ENCODE measurements around the gene TET3. TPM values are rescaled to one million over a fixed set of nuclear protein-coding genes. Genes with fewer than 3 reads are reported as not detected.

TET3 gene
- total RNA-seq, 1 donor from 2014 or later: 34.6 TPM

DNA sequence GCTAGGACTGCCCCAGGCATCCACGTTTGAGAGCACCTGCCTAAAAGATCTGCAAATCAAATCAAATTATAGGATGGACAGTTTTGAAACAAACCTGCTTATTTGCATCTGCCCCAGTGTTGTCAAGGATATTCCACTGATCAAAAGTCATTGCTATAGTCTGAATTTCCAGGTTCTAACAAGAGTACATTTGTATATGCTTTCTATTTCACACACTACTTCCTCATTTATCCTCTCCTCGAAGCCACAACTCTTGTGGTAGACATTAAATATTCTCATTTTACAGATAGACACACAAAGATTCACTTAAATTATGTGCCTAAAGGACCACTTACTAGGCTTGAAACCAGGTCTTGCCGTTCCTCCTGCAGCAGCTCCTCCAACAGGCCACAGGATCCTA lies 11.9 kb upstream of the TET3 start:
- no peak overlapping the region for H3K27ac Mint-ChIP-seq
- peaks cover 12% of the 10 kb centered on the region for H3K4me1 Mint-ChIP-seq (ENCODE audit: unreplicated experiment)
- peaks cover 14% of the 10 kb centered on the region for H3K27me3 Mint-ChIP-seq
- TF ChIP-seq, protein P1, sequence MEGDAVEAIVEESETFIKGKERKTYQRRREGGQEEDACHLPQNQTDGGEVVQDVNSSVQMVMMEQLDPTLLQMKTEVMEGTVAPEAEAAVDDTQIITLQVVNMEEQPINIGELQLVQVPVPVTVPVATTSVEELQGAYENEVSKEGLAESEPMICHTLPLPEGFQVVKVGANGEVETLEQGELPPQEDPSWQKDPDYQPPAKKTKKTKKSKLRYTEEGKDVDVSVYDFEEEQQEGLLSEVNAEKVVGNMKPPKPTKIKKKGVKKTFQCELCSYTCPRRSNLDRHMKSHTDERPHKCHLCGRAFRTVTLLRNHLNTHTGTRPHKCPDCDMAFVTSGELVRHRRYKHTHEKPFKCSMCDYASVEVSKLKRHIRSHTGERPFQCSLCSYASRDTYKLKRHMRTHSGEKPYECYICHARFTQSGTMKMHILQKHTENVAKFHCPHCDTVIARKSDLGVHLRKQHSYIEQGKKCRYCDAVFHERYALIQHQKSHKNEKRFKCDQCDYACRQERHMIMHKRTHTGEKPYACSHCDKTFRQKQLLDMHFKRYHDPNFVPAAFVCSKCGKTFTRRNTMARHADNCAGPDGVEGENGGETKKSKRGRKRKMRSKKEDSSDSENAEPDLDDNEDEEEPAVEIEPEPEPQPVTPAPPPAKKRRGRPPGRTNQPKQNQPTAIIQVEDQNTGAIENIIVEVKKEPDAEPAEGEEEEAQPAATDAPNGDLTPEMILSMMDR (conservative IDR thresholded peaks at IDR 0.05): no peak
- no peak overlapping the region for H3K4me3 Mint-ChIP-seq
- H3K9me3 Mint-ChIP-seq: no peaks in the 10 kb centered on the region
- DNase-seq (ENCODE audit: extremely low spot score, unreplicated experiment): no peak
- no peaks in the 10 kb centered on the region for H3K36me3 Mint-ChIP-seq

DNA sequence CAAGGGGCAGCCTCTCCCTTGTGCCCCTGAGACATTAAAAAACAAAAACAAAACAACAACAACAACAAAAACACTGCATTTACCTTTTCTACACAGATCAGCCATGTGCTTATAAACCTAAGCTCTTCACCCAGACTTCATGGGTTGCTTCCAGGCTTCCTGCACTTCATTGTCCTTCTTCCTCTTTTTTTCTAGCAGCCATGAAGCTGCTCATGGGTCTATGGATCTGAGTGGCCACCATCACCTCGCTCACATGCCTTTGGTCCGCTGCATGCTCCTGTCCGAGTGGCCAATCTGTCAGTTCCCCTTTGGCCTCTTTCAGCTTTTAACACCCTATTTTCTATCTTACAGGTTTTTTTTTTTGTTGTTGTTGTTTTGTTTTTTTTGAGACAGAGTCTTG lies 9.0 kb upstream of the TET3 start:
- H3K4me1 Mint-ChIP-seq (ENCODE audit: unreplicated experiment): peaks cover 21% of the 10 kb centered on the region
- no peaks in the 10 kb centered on the region for H3K9me3 Mint-ChIP-seq
- no peaks in the 10 kb centered on the region for H3K36me3 Mint-ChIP-seq
- DNase-seq (ENCODE audit: extremely low spot score, unreplicated experiment): no peak
- H3K27me3 Mint-ChIP-seq: peaks cover 34% of the 10 kb centered on the region
- H3K4me3 Mint-ChIP-seq: no peak overlapping the region
- no peak overlapping the region for H3K27ac Mint-ChIP-seq
- TF ChIP-seq, protein P1 (conservative IDR thresholded peaks at IDR 0.05): no peak

DNA sequence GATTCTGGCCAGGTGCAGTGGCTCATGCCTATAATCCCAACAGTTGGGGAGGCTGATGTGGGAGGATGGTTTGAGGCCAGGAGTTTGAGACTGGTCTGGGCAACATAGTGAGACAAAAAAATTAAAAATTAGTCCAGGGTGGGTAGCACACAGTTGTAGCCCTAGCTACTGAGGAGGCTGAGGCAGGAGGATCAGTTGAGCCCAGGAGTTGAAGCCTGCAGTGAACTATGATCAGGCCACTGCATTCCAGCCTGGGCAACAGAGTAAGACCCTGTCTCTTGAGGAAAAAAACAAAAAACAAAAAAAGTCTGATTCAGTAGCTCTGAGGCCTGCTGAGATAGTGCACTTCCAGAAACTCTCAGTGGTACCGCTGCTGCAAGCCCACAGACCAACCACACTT lies 7.9 kb upstream of the TET3 start:
- peak overlapping the region; percentile 29 for H3K4me3 Mint-ChIP-seq
- H3K27ac Mint-ChIP-seq: no peak overlapping the region
- TF ChIP-seq, protein P1 (conservative IDR thresholded peaks at IDR 0.05): no peak
- no peak for DNase-seq (ENCODE audit: extremely low spot score, unreplicated experiment)
- H3K9me3 Mint-ChIP-seq: no peaks in the 10 kb centered on the region
- H3K27me3 Mint-ChIP-seq: peaks cover 44% of the 10 kb centered on the region
- no peaks in the 10 kb centered on the region for H3K36me3 Mint-ChIP-seq
- H3K4me1 Mint-ChIP-seq (ENCODE audit: unreplicated experiment): peaks cover 26% of the 10 kb centered on the region

DNA sequence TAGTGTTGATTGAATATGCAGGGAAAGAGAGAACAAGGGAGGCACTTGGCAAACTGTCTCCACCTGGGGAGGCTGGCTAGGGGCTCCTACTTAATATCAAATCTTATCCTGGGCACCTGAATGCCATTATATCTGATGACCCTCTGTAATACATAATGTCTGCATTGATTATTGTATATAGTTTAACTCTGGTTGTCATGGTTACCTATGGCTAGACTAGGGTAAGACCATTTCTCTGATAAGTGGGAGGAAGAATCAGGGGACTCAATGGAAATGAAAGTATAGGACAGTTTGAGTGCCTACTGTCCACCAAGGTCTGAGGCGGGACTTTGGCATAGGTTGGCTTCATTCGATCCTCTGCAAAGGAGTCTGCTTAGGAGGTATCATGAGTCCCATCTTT lies 7.2 kb upstream of the TET3 start:
- no peak overlapping the region for H3K27ac Mint-ChIP-seq
- H3K4me3 Mint-ChIP-seq: no peak overlapping the region
- no peaks in the 10 kb centered on the region for H3K9me3 Mint-ChIP-seq
- TF ChIP-seq, protein P1 (conservative IDR thresholded peaks at IDR 0.05): no peak
- peaks cover 50% of the 10 kb centered on the region for H3K27me3 Mint-ChIP-seq
- DNase-seq (ENCODE audit: extremely low spot score, unreplicated experiment): no peak
- H3K4me1 Mint-ChIP-seq (ENCODE audit: unreplicated experiment): peaks cover 33% of the 10 kb centered on the region
- no peaks in the 10 kb centered on the region for H3K36me3 Mint-ChIP-seq

DNA sequence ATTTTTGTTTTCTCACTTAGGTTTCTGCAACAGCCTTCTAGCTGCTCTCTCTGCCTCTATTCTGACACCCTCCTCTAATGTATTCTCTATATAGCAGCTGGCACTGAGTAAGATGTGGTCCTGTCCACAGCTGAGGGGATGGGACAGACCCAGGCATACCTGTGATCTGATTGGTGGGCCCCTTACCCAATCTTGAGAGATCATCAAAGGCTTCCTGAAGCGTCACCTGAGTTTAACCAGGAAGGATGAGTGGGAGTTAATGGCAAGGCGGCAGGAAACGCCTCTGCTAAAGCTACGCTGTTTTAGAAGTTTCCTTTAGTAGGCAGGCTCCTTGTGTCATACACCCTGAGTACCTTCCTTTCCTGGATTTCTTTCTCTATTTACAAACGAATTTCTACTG lies 5.7 kb upstream of the TET3 start:
- Mint-ChIP-seq H3K4me3 (peak overlapping the region; percentile 86), H3K27ac (peak overlapping the region; percentile 57), H3K9me3 (no peaks in the 10 kb centered on the region), H3K4me1 (ENCODE audit: unreplicated experiment) (peaks cover 45% of the 10 kb centered on the region), H3K27me3 (peaks cover 59% of the 10 kb centered on the region), H3K36me3 (peaks cover 5% of the 10 kb centered on the region)
- TF ChIP-seq, protein P1 (conservative IDR thresholded peaks at IDR 0.05): no peak
- DNase-seq (ENCODE audit: extremely low spot score, unreplicated experiment): no peak

DNA sequence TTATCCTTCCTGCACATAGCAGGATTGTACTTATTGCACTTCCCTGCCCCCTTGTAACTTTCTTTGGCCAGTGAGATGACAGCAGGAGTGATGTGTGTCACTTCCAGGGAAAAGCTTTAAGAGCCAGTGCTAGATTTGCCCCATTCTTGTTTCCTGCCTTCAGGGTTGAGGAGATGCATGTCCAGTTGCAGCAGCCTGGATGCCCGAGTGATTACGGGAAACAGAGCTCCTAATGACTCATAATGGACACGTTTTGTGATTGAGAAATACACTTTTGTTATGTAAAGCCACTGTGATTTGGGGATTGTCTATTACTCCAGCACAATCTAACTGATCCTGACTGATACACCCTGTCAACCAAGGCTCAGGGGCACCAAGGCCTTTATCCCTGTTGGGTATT lies 5.0 kb upstream of the TET3 start:
- TF ChIP-seq, protein P1 (conservative IDR thresholded peaks at IDR 0.05): no peak
- H3K27me3 Mint-ChIP-seq: peaks cover 59% of the 10 kb centered on the region
- peaks cover 5% of the 10 kb centered on the region for H3K36me3 Mint-ChIP-seq
- H3K4me3 Mint-ChIP-seq: peak overlapping the region; percentile 86
- H3K4me1 Mint-ChIP-seq (ENCODE audit: unreplicated experiment): peaks cover 45% of the 10 kb centered on the region
- no peaks in the 10 kb centered on the region for H3K9me3 Mint-ChIP-seq
- no peak for DNase-seq (ENCODE audit: extremely low spot score, unreplicated experiment)
- peak overlapping the region; percentile 57 for H3K27ac Mint-ChIP-seq

Data from type B pancreatic cell (in vitro differentiated cells).